PFSK-1 (cell line): ENCODE measurements around the gene CTIF.

Experiments
- FOXP2 ChIP-seq: optimal IDR thresholded peaks from 2 replicates; pipeline ENCODE3; 2011; ENCODE audit warnings: borderline replicate concordance, control low read depth, inconsistent platforms; ENCODE audit not compliant: insufficient read depth; ENCODE audit errors: extremely low read length, extremely low read depth
- POLR2AphosphoS5 ChIP-seq: IDR thresholded peaks from 2 replicates; pipeline ENCODE4 v1.6.1; 2012; ENCODE audit warnings: low read depth, mild to moderate bottlenecking, control low read depth, low read length, moderate library complexity
- REST ChIP-seq, 2 experiments: IDR thresholded peaks; 2 replicates each; pipeline versions ENCODE4 v1.6.1 to v1.8.0; 2011 to 2012; ENCODE audit warnings: low read depth in 2 of 2, low read length in 2 of 2, control low read depth in 1 of 2, inconsistent platforms in 1 of 2, mild to moderate bottlenecking in 1 of 2, moderate library complexity in 1 of 2; ENCODE audit not compliant: insufficient read depth in 1 of 2
- SIN3A ChIP-seq: IDR thresholded peaks from 2 replicates; pipeline ENCODE4 v1.6.1; 2012; ENCODE audit warnings: mild to moderate bottlenecking, low read length, moderate library complexity, borderline replicate concordance; ENCODE audit not compliant: insufficient read depth
- TAF1 ChIP-seq: IDR thresholded peaks from 2 replicates; pipeline ENCODE4 v1.6.1; 2012; ENCODE audit warnings: low read length, control low read depth, borderline replicate concordance; ENCODE audit not compliant: insufficient read depth

Gene CTIF

GRCh38 chr18:48749768-48750167 lies 210.9 kb downstream of the CTIF start:
- TF ChIP-seq REST (IDR thresholded peaks at IDR 0.05; ENCODE audit: insufficient read depth in 1 of 2, low read depth in 2 of 2, low read length in 2 of 2) (no peak), SIN3A (no peak), TAF1 (no peak), POLR2AphosphoS5 (no peak), FOXP2 (no peak)

GRCh38 chr18:48750485-48751175 lies 211.8 kb downstream of the CTIF start:
- no peak for TF ChIP-seq SIN3A
- no peak for TF ChIP-seq REST (IDR thresholded peaks at IDR 0.05; ENCODE audit: insufficient read depth in 1 of 2, low read depth in 2 of 2, low read length in 2 of 2)
- TF ChIP-seq FOXP2: no peak
- no peak for TF ChIP-seq POLR2AphosphoS5
- TF ChIP-seq TAF1: no peak

- no peak for TF ChIP-seq POLR2AphosphoS5
- no peak for TF ChIP-seq REST (IDR thresholded peaks at IDR 0.05; ENCODE audit: insufficient read depth in 1 of 2, low read depth in 2 of 2, low read length in 2 of 2)
- TF ChIP-seq FOXP2: no peak
- no peak for TF ChIP-seq SIN3A
- no peak for TF ChIP-seq TAF1
Observed at GRCh38 chr18:48751727-48752468, 213.1 kb downstream of the CTIF start.

GRCh38 chr18:48752478-48752877 lies 213.6 kb downstream of the CTIF start:
- TF ChIP-seq FOXP2 (no peak), POLR2AphosphoS5 (no peak), REST (IDR thresholded peaks at IDR 0.05; ENCODE audit: insufficient read depth in 1 of 2, low read depth in 2 of 2, low read length in 2 of 2) (no peak), SIN3A (no peak), TAF1 (no peak)
